OCI-LY7 (cell line): ENCODE measurements around the gene FAM174C. TPM values are rescaled to one million over a fixed set of nuclear protein-coding genes. Genes with fewer than 3 reads are reported as not detected.

ENCODE experiments used
- BruUV-seq: library from RNA; stranded (reverse); fragments of 400-500 nt; replicated peaks from 2 replicates; lab custom pipeline; 2021; lab: Mats Ljungman, UMichigan
- CTCF ChIA-PET: fragments of 300-600 bp; sonication (Branson Sonifier 250); formaldehyde crosslinking; loops from one replicate; lab custom pipeline; 2022; ENCODE audit warnings: antibody characterized with exemption; ENCODE audit not compliant: unreplicated experiment; lab: Charles Lee
- POLR2A ChIA-PET: fragments of 300-600 bp; sonication (Branson Sonifier 250); formaldehyde crosslinking; loops from one replicate; lab custom pipeline; 2022; ENCODE audit warnings: antibody characterized with exemption; lab: Charles Lee
- DNase-seq: peaks from one replicate; pipeline ENCODE4 v3.0.0-alpha.2; 2015; ENCODE audit warnings: low spot score
- H2AFZ ChIP-seq: fragments of 200-600 bp; sonication (generic), shearing (Covaris generic); 2 replicates; pipeline ENCODE4 v1.6.1; 2014; ENCODE audit warnings: mild to moderate bottlenecking, antibody characterized with exemption, low read length, moderate library complexity
- H3K27ac ChIP-seq: fragments of 200-600 bp; sonication (generic); 2 replicates; pipeline ENCODE4 v1.5.1; 2014; ENCODE audit warnings: mixed run types, low read depth, mild to moderate bottlenecking, moderate library complexity, low read length, inconsistent platforms; ENCODE audit not compliant: poor library complexity, severe bottlenecking
- H3K36me3 ChIP-seq: fragments of 200-600 bp; sonication (generic); 2 replicates; pipeline ENCODE4 v1.6.1; 2014; ENCODE audit warnings: mild to moderate bottlenecking, antibody characterized with exemption, low read length, moderate library complexity, mixed read lengths; ENCODE audit not compliant: insufficient read depth
- H3K4me1 ChIP-seq: fragments of 200-600 bp; sonication (generic); 2 replicates; pipeline ENCODE4 v1.5.1; 2014; ENCODE audit warnings: mild to moderate bottlenecking, low read length; ENCODE audit not compliant: insufficient read depth, poor library complexity, severe bottlenecking
- H3K4me2 ChIP-seq: fragments of 200-600 bp; sonication (generic); 2 replicates; pipeline ENCODE4 v1.6.1; 2014; ENCODE audit warnings: mild to moderate bottlenecking, low read length
- H3K4me3 ChIP-seq: fragments of 200-600 bp; sonication (generic); 2 replicates; pipeline ENCODE4 v1.5.1; 2014; ENCODE audit warnings: mild to moderate bottlenecking, low read depth, low read length; ENCODE audit not compliant: poor library complexity, severe bottlenecking
- H3K79me2 ChIP-seq: fragments of 200-600 bp; sonication (generic); 2 replicates; pipeline ENCODE4 v1.6.1; 2016; ENCODE audit warnings: low read depth, mild to moderate bottlenecking, low read length, moderate library complexity, mixed read lengths; ENCODE audit not compliant: insufficient read depth
- H3K9me2 ChIP-seq: fragments of 200-600 bp; sonication (generic); 2 replicates; pipeline ENCODE4 v1.6.1; 2016; ENCODE audit warnings: mild to moderate bottlenecking, low read length, mixed read lengths; ENCODE audit not compliant: insufficient read depth
- H3K9me3 ChIP-seq: fragments of 200-600 bp; sonication (generic); 2 replicates; pipeline ENCODE4 v1.6.1; 2014; ENCODE audit warnings: mild to moderate bottlenecking, mixed run types, low read length, mixed read lengths
- H4K20me1 ChIP-seq: fragments of 200-600 bp; sonication (generic); 2 replicates; pipeline ENCODE4 v1.6.1; 2014; ENCODE audit warnings: mild to moderate bottlenecking, antibody characterized with exemption, low read length, moderate library complexity, mixed read lengths; ENCODE audit not compliant: insufficient read depth
- EZH2phosphoT487 ChIP-seq: fragments of 200-600 bp; sonication (generic); IDR thresholded peaks from 2 replicates; pipeline ENCODE4 v1.6.1; 2018; ENCODE audit warnings: low read depth, borderline replicate concordance, mild to moderate bottlenecking, mixed run types, antibody characterized with exemption, low read length, moderate library complexity, mixed read lengths
- intact Hi-C: fragments of 100-400 bp; cut with micrococcal nuclease; formaldehyde crosslinking; loops from one replicate; pipeline ENCODE4 v1.10.0; 2022; ENCODE audit not compliant: unreplicated experiment
- total RNA-seq, 2 experiments: library from RNA; depleted of rRNA in 1 of 2; stranded (reverse); fragments of >200 nt in 1 of 2; shearing (Covaris generic) in 1 of 2; gene quantifications; 2 replicates each; pipeline ENCODE4 v1.2.3, GENCODE V29; 2014 to 2022
- TF ChIP-seq, protein P1 (sequence below): fragments of 200-600 bp; sonication (generic); conservative IDR thresholded peaks from 2 replicates; pipeline ENCODE4 v1.5.1; 2014; ENCODE audit warnings: mild to moderate bottlenecking, antibody characterized with exemption, low read length, moderate library complexity, mixed read lengths

FAM174C gene
- total RNA-seq, 2 experiments from 2014 or later: 53.2 to 81.5 TPM

- Histone ChIP-seq H3K4me2 (no peak overlapping the region), H3K9me3 (no peaks in the 10 kb centered on the region), H4K20me1 (no peaks in the 10 kb centered on the region; the same call in 1 of the 2 replicates), H2AFZ (no peak overlapping the region), H3K36me3 (no peaks in the 10 kb centered on the region), H3K79me2 (no peaks in the 10 kb centered on the region), H3K9me2 (no peaks in the 10 kb centered on the region), H3K4me3 (no peak overlapping the region), H3K27ac (no peak overlapping the region), H3K4me1 (peaks cover 7% of the 10 kb centered on the region)
- no TSS peak for BruUV-seq
- TF ChIP-seq, protein P1, sequence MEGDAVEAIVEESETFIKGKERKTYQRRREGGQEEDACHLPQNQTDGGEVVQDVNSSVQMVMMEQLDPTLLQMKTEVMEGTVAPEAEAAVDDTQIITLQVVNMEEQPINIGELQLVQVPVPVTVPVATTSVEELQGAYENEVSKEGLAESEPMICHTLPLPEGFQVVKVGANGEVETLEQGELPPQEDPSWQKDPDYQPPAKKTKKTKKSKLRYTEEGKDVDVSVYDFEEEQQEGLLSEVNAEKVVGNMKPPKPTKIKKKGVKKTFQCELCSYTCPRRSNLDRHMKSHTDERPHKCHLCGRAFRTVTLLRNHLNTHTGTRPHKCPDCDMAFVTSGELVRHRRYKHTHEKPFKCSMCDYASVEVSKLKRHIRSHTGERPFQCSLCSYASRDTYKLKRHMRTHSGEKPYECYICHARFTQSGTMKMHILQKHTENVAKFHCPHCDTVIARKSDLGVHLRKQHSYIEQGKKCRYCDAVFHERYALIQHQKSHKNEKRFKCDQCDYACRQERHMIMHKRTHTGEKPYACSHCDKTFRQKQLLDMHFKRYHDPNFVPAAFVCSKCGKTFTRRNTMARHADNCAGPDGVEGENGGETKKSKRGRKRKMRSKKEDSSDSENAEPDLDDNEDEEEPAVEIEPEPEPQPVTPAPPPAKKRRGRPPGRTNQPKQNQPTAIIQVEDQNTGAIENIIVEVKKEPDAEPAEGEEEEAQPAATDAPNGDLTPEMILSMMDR: no peak
- TF ChIP-seq EZH2phosphoT487: no peak
- intact Hi-C loops: no loop called here
- ChIA-PET CTCF (no interaction called here), POLR2A (no interaction called here)
- no peak for DNase-seq
Observed at GRCh38 chr19:1324806-1325567, 49.7 kb downstream of the FAM174C start.

GRCh38 chr19:1325568-1326294 is 50.4 kb downstream of the FAM174C start:
- TF ChIP-seq, protein P1: no peak
- no peak for TF ChIP-seq EZH2phosphoT487
- no TSS peak for BruUV-seq
- H3K4me2 ChIP-seq: no peak overlapping the region
- ChIA-PET POLR2A (no interaction called here), CTCF (no interaction called here)
- H3K4me1 ChIP-seq: peaks cover 7% of the 10 kb centered on the region
- no peaks in the 10 kb centered on the region; the same call in 1 of the 2 replicates for H4K20me1 ChIP-seq
- H2AFZ ChIP-seq: no peak overlapping the region
- no peak overlapping the region for H3K4me3 ChIP-seq
- H3K9me3 ChIP-seq: no peaks in the 10 kb centered on the region
- no peaks in the 10 kb centered on the region for H3K9me2 ChIP-seq
- H3K79me2 ChIP-seq: no peaks in the 10 kb centered on the region
- intact Hi-C loops: no loop called here
- H3K27ac ChIP-seq: no peak overlapping the region
- DNase-seq: no peak
- H3K36me3 ChIP-seq: no peaks in the 10 kb centered on the region

- peak overlapping the region; percentile 21 for H3K27ac ChIP-seq
- H2AFZ ChIP-seq: peak overlapping the region; percentile 95
- peak overlapping the region; percentile 64; the same call in 1 of the 2 replicates for H3K4me2 ChIP-seq
- peak overlapping the region; percentile 17 for H3K4me3 ChIP-seq
- no TSS peak for BruUV-seq
- H3K79me2 ChIP-seq: no peaks in the 10 kb centered on the region
- H3K36me3 ChIP-seq: no peaks in the 10 kb centered on the region
- POLR2A ChIA-PET: no interaction called here
- peak; percentile 53 for DNase-seq
- TF ChIP-seq, protein P1: no peak
- TF ChIP-seq EZH2phosphoT487: no peak
- CTCF ChIA-PET: no interaction called here
- H3K4me1 ChIP-seq: peaks cover 7% of the 10 kb centered on the region
- H3K9me2 ChIP-seq: no peaks in the 10 kb centered on the region
- H4K20me1 ChIP-seq: no peaks in the 10 kb centered on the region; the same call in 1 of the 2 replicates
- H3K9me3 ChIP-seq: no peaks in the 10 kb centered on the region
- intact Hi-C loops: no loop called here
Observed at GRCh38 chr19:1327125-1327524, 51.8 kb downstream of the FAM174C start.
